ENCODE data around the gene YEATS4. TPM values are rescaled to one million over a fixed set of nuclear protein-coding genes. Genes with fewer than 3 reads are reported as not detected.
A peak's percentile ranks its signal among the peaks of the same experiment; 100 is the strongest.

Gene YEATS4
- total and polyA plus RNA-seq, 9 of the 15 experiments (the other 6 are each of a cell fraction or from before 2014, with no cell fraction given): 25.9 to 92.2 (median 49.2) TPM

- no peaks in the 10 kb centered on the region for H3K9me3 ChIP-seq (replicated peaks; ENCODE audit: control insufficient read depth, insufficient read depth, low read depth, low read length)
- H3K9ac ChIP-seq (ENCODE audit: insufficient read depth in 1 of 2, low read depth in 2 of 2, low read length in 2 of 2): no peak overlapping the region
- H3K27ac ChIP-seq (ENCODE audit: extremely low read depth, low read depth, low read length): no peak overlapping the region
- in situ Hi-C loops (cut with MboI) (no loop called here), intact Hi-C loops (cut with micrococcal nuclease) (no loop called here)
- H3K4me2 ChIP-seq (ENCODE audit: insufficient read depth, low read length): no peak overlapping the region
- TF ChIP-seq TCF7L2 (IDR thresholded peaks at IDR 0.05; ENCODE audit: low read depth, low read length): no peak
- no peak for TF ChIP-seq MCM5 (IDR thresholded peaks at IDR 0.05; ENCODE audit: low read depth)
- no peak for TF ChIP-seq FOXM1 (IDR thresholded peaks at IDR 0.05; ENCODE audit: low read depth)
- no peak for TF ChIP-seq FOXM1 (CRISPR knock-in tag; IDR thresholded peaks at IDR 0.05; ENCODE audit: low read depth)
- TF ChIP-seq HOXB6 (CRISPR knock-in tag; IDR thresholded peaks at IDR 0.05; ENCODE audit: borderline replicate concordance): no peak
- no peak for TF ChIP-seq CGGBP1 (CRISPR knock-in tag; IDR thresholded peaks at IDR 0.05)
- no peak for TF ChIP-seq TFAP4 (CRISPR knock-in tag; IDR thresholded peaks at IDR 0.05; ENCODE audit: borderline replicate concordance)
- no peak for TF ChIP-seq CLOCK (CRISPR knock-in tag; IDR thresholded peaks at IDR 0.05; ENCODE audit: borderline replicate concordance)
- TF ChIP-seq TFAM (CRISPR knock-in tag; conservative IDR thresholded peaks at IDR 0.05): no peak
- no peak for TF ChIP-seq L3MBTL2 (IDR thresholded peaks at IDR 0.05)
- H4K20me1 ChIP-seq (replicated peaks; ENCODE audit: control insufficient read depth, insufficient read depth, low read length): no peaks in the 10 kb centered on the region
- no peaks in the 10 kb centered on the region; a peak in 1 of 5 replicates for H3K27me3 ChIP-seq (ENCODE audit: control insufficient read depth in 2 of 2, insufficient read depth in 2 of 2, low read length in 2 of 2)
- no peaks in the 10 kb centered on the region for H3K36me3 ChIP-seq (ENCODE audit: control insufficient read depth, insufficient read depth, low read length)
- H3K9me1 ChIP-seq (ENCODE audit: control insufficient read depth, insufficient read depth, low read length): no peaks in the 10 kb centered on the region
- no peak for DNase-seq (ENCODE audit: extremely low read depth in 1 of 4, low spot score in 3 of 4)
- 35% methylated on average over 8 of the region's 8 CpGs for WGBS (ENCODE audit: insufficient coverage, low coverage, missing lambda C conversion rate)
- H3K79me2 ChIP-seq (ENCODE audit: control insufficient read depth, insufficient read depth, low read length): no peaks in the 10 kb centered on the region
- no peak overlapping the region for H3K4me3 ChIP-seq
- ATAC-seq: no peak
- H2AFZ ChIP-seq (ENCODE audit: low read depth, low read length): 0 out of 2 replicates have a peak overlapping the region, but pooled peaks have one; percentile 5
- ChIA-PET CTCF (ENCODE audit: low intra/inter-chr PET ratio) (no interaction called here), POLR2A (no interaction called here)
- peaks cover 0 to 6% of the 10 kb centered on the region in 2 experiments; a peak in 2 of 5 replicates for H3K4me1 ChIP-seq (replicated peaks in 1 of 2; ENCODE audit: control insufficient read depth in 2 of 2, insufficient read depth in 2 of 2, low read length in 2 of 2)
- BruUV-seq (replicated peaks): no TSS peak
- FAIRE-seq: no peak
These were observed 71.5 kb downstream of the YEATS4 start for GRCh38 chr12:69430942-69431590.
